Mammary epithelial cell (primary cell): ENCODE data around the gene POLA1.

Experiments used
- CTCF ChIP-seq, 2 donors: IDR thresholded peaks in 1 of 2; conservative IDR thresholded peaks in 1 of 2; 2 replicates each; pipeline ENCODE4 v1.5.1; 2011 to 2012; ENCODE audit warnings: inconsistent platforms in 2 of 2, low read length in 2 of 2, mild to moderate bottlenecking in 2 of 2, control low read depth in 1 of 2, low read depth in 1 of 2; ENCODE audit not compliant: insufficient read depth in 1 of 2; ENCODE audit errors: extremely low read depth in 1 of 2
- EZH2 ChIP-seq: IDR thresholded peaks from 2 replicates; pipeline ENCODE4 v1.6.1; 2012; ENCODE audit warnings: low read length, inconsistent platforms, borderline replicate concordance

- TF ChIP-seq CTCF (conservative IDR thresholded peaks at IDR 0.05 in 1 of 2, IDR thresholded peaks at IDR 0.05 in 1 of 2; ENCODE audit: extremely low read depth in 1 of 2, insufficient read depth in 1 of 2, low read depth in 1 of 2, low read length in 2 of 2) (no peak), EZH2 (no peak)
Measured at GRCh38 chrX:25006586-25007058, 312.9 kb downstream of the POLA1 start.
